Loucy (cell line): ENCODE measurements around the gene TLCD3B.

ENCODE experiments used
- H2AFZ ChIP-seq: fragments of 200-600 bp; sonication (generic); 2 replicates; pipeline ENCODE4 v1.6.0; 2016; ENCODE audit warnings: antibody characterized with exemption, mild to moderate bottlenecking, low read length, moderate library complexity
- H3F3A ChIP-seq: fragments of 200-600 bp; 2 replicates; pipeline ENCODE4 v1.6.0; 2016; ENCODE audit warnings: antibody characterized with exemption, low read depth, mild to moderate bottlenecking
- H3K27me3 ChIP-seq: fragments of 200-600 bp; sonication (generic); 2 replicates; pipeline ENCODE4 v1.6.1; 2014; ENCODE audit warnings: low read length, mild to moderate bottlenecking; ENCODE audit not compliant: insufficient read depth, poor library complexity, severe bottlenecking
- H3K36me3 ChIP-seq: fragments of 200-600 bp; sonication (generic); 2 replicates; pipeline ENCODE4 v1.6.1; 2016; ENCODE audit warnings: low read length; ENCODE audit not compliant: insufficient read depth
- H3K4me1 ChIP-seq: fragments of 200-600 bp; sonication (generic); 2 replicates; pipeline ENCODE4 v1.5.1; 2014; ENCODE audit warnings: low read length, mild to moderate bottlenecking; ENCODE audit not compliant: insufficient read depth, poor library complexity, severe bottlenecking
- H3K4me2 ChIP-seq: fragments of 200-600 bp; sonication (generic); 2 replicates; pipeline ENCODE4 v1.6.0; 2014; ENCODE audit warnings: antibody characterized with exemption, low read length, low read depth, mild to moderate bottlenecking; ENCODE audit not compliant: poor library complexity, severe bottlenecking
- H3K4me3 ChIP-seq: fragments of 200-600 bp; sonication (generic); 2 replicates; pipeline ENCODE4 v1.5.1; 2014; ENCODE audit warnings: low read length, mild to moderate bottlenecking, mixed read lengths; ENCODE audit not compliant: poor library complexity, severe bottlenecking
- H3K79me2 ChIP-seq: fragments of 200-600 bp; sonication (generic); 2 replicates; pipeline ENCODE4 v1.6.1; 2014; ENCODE audit warnings: low read length; ENCODE audit not compliant: insufficient read depth
- H3K9ac ChIP-seq: fragments of 200-600 bp; sonication (generic); 2 replicates; pipeline ENCODE4 v1.6.0; 2014; ENCODE audit warnings: mild to moderate bottlenecking, low read depth, low read length, moderate library complexity; ENCODE audit not compliant: poor library complexity, severe bottlenecking
- H3K9me2 ChIP-seq: fragments of 200-600 bp; sonication (generic); replicated peaks from 2 replicates; pipeline ENCODE4 v1.6.1; 2016; ENCODE audit warnings: low read depth, low read length, mixed read lengths
- H3K9me3 ChIP-seq: fragments of 200-600 bp; sonication (generic); 2 replicates; pipeline ENCODE4 v1.6.1; 2014; ENCODE audit warnings: mild to moderate bottlenecking, antibody characterized with exemption, low read length, low read depth; ENCODE audit not compliant: insufficient read depth
- H4K20me1 ChIP-seq: fragments of 200-600 bp; sonication (generic); 2 replicates; pipeline ENCODE4 v1.6.0; 2014; ENCODE audit warnings: antibody characterized with exemption, low read length, mild to moderate bottlenecking; ENCODE audit not compliant: insufficient read depth, poor library complexity, severe bottlenecking
- EZH2phosphoT487 ChIP-seq: fragments of 200-600 bp; IDR thresholded peaks from 2 replicates; pipeline ENCODE4 v1.6.1; 2018; ENCODE audit warnings: antibody characterized with exemption, mild to moderate bottlenecking, moderate library complexity, borderline replicate concordance
- TF ChIP-seq, protein P1 (sequence below): fragments of 200-600 bp; sonication (generic); conservative IDR thresholded peaks from 2 replicates; pipeline ENCODE4 v1.5.1; 2014; ENCODE audit warnings: mild to moderate bottlenecking, antibody characterized with exemption, low read length

Gene TLCD3B

GRCh38 chr16:29982560-29983419 lies 48.3 kb downstream of the TLCD3B start:
- Histone ChIP-seq H2AFZ (no peak overlapping the region), H3K4me1 (peaks cover 4% of the 10 kb centered on the region), H3K4me3 (no peak overlapping the region), H3K9ac (no peak overlapping the region), H3K9me3 (no peaks in the 10 kb centered on the region), H3K79me2 (peaks cover 12% of the 10 kb centered on the region; the same call in 1 of the 2 replicates), H3K27me3 (no peaks in the 10 kb centered on the region), H3K4me2 (no peak overlapping the region), H3F3A (no peaks in the 10 kb centered on the region), H3K9me2 (no peaks in the 10 kb centered on the region), H3K36me3 (peaks cover 93% of the 10 kb centered on the region), H4K20me1 (peaks cover 11% of the 10 kb centered on the region)
- TF ChIP-seq, protein P1, sequence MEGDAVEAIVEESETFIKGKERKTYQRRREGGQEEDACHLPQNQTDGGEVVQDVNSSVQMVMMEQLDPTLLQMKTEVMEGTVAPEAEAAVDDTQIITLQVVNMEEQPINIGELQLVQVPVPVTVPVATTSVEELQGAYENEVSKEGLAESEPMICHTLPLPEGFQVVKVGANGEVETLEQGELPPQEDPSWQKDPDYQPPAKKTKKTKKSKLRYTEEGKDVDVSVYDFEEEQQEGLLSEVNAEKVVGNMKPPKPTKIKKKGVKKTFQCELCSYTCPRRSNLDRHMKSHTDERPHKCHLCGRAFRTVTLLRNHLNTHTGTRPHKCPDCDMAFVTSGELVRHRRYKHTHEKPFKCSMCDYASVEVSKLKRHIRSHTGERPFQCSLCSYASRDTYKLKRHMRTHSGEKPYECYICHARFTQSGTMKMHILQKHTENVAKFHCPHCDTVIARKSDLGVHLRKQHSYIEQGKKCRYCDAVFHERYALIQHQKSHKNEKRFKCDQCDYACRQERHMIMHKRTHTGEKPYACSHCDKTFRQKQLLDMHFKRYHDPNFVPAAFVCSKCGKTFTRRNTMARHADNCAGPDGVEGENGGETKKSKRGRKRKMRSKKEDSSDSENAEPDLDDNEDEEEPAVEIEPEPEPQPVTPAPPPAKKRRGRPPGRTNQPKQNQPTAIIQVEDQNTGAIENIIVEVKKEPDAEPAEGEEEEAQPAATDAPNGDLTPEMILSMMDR: no peak
- no peak for TF ChIP-seq EZH2phosphoT487

DNA sequence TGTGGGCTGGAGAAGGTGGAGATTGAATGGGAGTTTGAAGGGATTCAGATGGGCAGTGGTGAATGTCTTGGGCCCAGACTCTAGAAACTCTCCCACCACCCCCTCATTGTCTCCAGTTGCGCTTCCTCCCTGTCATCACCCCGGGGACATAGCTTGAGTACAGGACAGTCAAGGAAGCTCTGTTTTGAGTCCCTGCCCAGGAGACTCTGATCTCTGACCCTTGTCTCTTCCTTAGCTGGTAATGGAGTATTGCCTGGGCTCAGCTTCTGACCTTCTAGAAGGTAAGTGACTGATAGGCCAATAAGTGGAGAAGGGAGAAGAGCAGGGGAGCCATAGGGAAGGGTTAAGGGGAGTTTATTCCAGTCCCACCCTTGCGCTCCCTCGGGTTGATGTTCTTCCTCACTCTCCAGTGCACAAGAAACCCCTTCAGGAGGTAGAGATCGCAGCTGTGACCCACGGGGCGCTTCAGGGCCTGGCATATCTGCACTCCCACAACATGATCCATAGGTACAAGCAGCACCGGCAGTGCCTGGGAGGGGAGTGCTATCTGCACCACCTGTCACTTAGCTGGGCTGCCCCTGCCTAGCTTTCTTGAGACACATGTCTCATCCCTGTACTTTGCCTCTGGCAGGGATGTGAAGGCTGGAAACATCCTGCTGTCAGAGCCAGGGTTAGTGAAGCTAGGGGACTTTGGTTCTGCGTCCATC lies 52.4 kb downstream of the TLCD3B start:
- Histone ChIP-seq H3K4me2 (peak overlapping the region; percentile 86), H3K27me3 (no peaks in the 10 kb centered on the region), H3K9me2 (no peaks in the 10 kb centered on the region), H3K9ac (no peak overlapping the region), H3K9me3 (no peaks in the 10 kb centered on the region), H4K20me1 (peaks cover 48% of the 10 kb centered on the region), H3F3A (no peaks in the 10 kb centered on the region), H3K36me3 (peaks cover 58% of the 10 kb centered on the region), H3K4me3 (no peak overlapping the region), H3K79me2 (peaks cover 52% of the 10 kb centered on the region), H3K4me1 (peaks cover 33% of the 10 kb centered on the region), H2AFZ (no peak overlapping the region)
- TF ChIP-seq, protein P1: no peak
- TF ChIP-seq EZH2phosphoT487: no peak

DNA sequence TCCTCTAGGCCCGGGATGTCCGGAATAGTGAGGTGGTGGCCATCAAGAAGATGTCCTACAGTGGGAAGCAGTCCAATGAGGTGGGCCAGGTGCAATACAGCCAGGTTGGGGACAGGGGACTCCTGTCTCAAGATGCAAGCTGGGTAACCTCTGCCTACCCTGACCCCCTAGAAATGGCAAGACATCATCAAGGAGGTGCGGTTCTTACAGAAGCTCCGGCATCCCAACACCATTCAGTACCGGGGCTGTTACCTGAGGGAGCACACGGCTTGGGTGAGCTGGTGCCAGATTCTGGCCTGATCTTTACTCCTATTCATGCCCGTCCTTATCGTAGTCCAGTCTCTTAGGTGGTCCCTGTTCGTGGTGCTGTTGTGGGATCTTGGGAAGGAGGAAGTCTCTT lies 53.0 kb downstream of the TLCD3B start:
- Histone ChIP-seq H4K20me1 (peaks cover 48% of the 10 kb centered on the region), H3K4me3 (peak overlapping the region; percentile 97), H3F3A (no peaks in the 10 kb centered on the region), H3K9me3 (no peaks in the 10 kb centered on the region), H3K36me3 (peaks cover 52% of the 10 kb centered on the region), H3K4me2 (peak overlapping the region; percentile 86), H3K27me3 (no peaks in the 10 kb centered on the region), H3K9ac (peak overlapping the region; percentile 96), H3K79me2 (peaks cover 52% of the 10 kb centered on the region), H3K9me2 (no peaks in the 10 kb centered on the region), H2AFZ (no peak overlapping the region), H3K4me1 (peaks cover 34% of the 10 kb centered on the region)
- TF ChIP-seq EZH2phosphoT487: no peak
- TF ChIP-seq, protein P1: no peak
